GM12878 (cell line): ENCODE measurements around the gene OSBPL3. TPM values are rescaled to one million over a fixed set of nuclear protein-coding genes. Genes with fewer than 3 reads are reported as not detected.

Experiments used
- ATAC-seq: fragments of 200-7000 bp; cut with Tn5 transposase; 3 replicates; pipeline ENCODE4 v1.9.1; 2020; ENCODE audit warnings: mild to moderate bottlenecking, moderate library complexity
- BruUV-seq: library from RNA; stranded (reverse); fragments of 400-500 nt; replicated peaks from 2 replicates; lab custom pipeline; 2021; lab: Mats Ljungman, UMichigan
- CTCF ChIA-PET: fragments of 300-600 bp; sonication (Branson Sonifier 250); formaldehyde crosslinking; extraction: SDS; loops from one replicate; lab custom pipeline; 2021; ENCODE audit warnings: inconsistent platforms; lab: Yijun Ruan, JAX
- POLR2A ChIA-PET: fragments of 350-600 bp; formaldehyde crosslinking; extraction: SDS; loops from one replicate; lab custom pipeline; 2021; ENCODE audit warnings: inconsistent platforms; lab: Charles Lee
- RAD21 ChIA-PET: fragments of 300-600 bp; sonication (Branson Sonifier 250); formaldehyde crosslinking; loops from one replicate; lab custom pipeline; 2023; ENCODE audit warnings: antibody characterized with exemption; ENCODE audit not compliant: unreplicated experiment; lab: Charles Lee
- SMC1A ChIA-PET: fragments of 300-600 bp; sonication (Branson Sonifier 250); formaldehyde crosslinking; loops from one replicate; lab custom pipeline; 2023; ENCODE audit not compliant: unreplicated experiment, uncharacterized antibody; lab: Charles Lee
- DNase-seq: peaks from one replicate; pipeline ENCODE4 v3.0.0-alpha.2; 2011; ENCODE audit warnings: low read depth, low spot score
- FAIRE-seq: peaks from 3 replicates; lab custom pipeline; 2011; peaks lifted over from hg19 to GRCh38; lab: Jason Lieb, UNC
- H2AFZ ChIP-seq: 2 replicates; pipeline ENCODE4 v1.6.0; 2011; ENCODE audit warnings: low read depth, low read length, control low read depth; ENCODE audit not compliant: control insufficient read depth
- H3K27ac ChIP-seq: 2 replicates; pipeline ENCODE4 v1.5.1; 2011; ENCODE audit warnings: control low read depth; ENCODE audit not compliant: control insufficient read depth, insufficient read depth
- H3K27me3 ChIP-seq, 2 experiments: replicated peaks in 1 of 2; 2 replicates each; pipeline versions ENCODE4 v1.6.0 to v1.6.1; 2011; ENCODE audit warnings: low read length in 1 of 2; ENCODE audit not compliant: control insufficient read depth in 2 of 2, insufficient read depth in 2 of 2
- H3K36me3 ChIP-seq, 2 experiments: 2 replicates each; pipeline ENCODE4 v1.5.1; 2011; ENCODE audit warnings: low read length in 1 of 2; ENCODE audit not compliant: control insufficient read depth in 2 of 2, insufficient read depth in 2 of 2
- H3K4me1 ChIP-seq: 2 replicates; pipeline ENCODE4 v1.6.1; 2011; ENCODE audit warnings: mild to moderate bottlenecking, low read length, moderate library complexity, mixed read lengths; ENCODE audit not compliant: control insufficient read depth, insufficient read depth
- H3K4me2 ChIP-seq: 2 replicates; pipeline ENCODE4 v1.6.0; 2011; ENCODE audit warnings: control low read depth; ENCODE audit not compliant: control insufficient read depth, insufficient read depth
- H3K4me3 ChIP-seq: fragments of 200-600 bp; sonication (generic); 2 replicates; pipeline ENCODE4 v1.5.1; 2016
- H3K79me2 ChIP-seq: 2 replicates; pipeline ENCODE4 v1.6.0; 2011; ENCODE audit warnings: low read length; ENCODE audit not compliant: control insufficient read depth, insufficient read depth
- H3K9ac ChIP-seq: 2 replicates; pipeline ENCODE4 v1.8.0; 2011; ENCODE audit warnings: low read length, control low read depth, mixed read lengths; ENCODE audit not compliant: control insufficient read depth, insufficient read depth
- H3K9me3 ChIP-seq: replicated peaks from 3 replicates; pipeline ENCODE4 v1.5.1; 2011; ENCODE audit warnings: mild to moderate bottlenecking, low read length; ENCODE audit not compliant: control insufficient read depth, insufficient read depth
- H4K20me1 ChIP-seq: 2 replicates; pipeline ENCODE4 v1.6.0; 2011; ENCODE audit not compliant: control insufficient read depth, insufficient read depth
- CHD1 ChIP-seq: IDR thresholded peaks from 2 replicates; pipeline ENCODE4 v1.6.1; 2012; ENCODE audit warnings: low read depth, low read length, improper control_type of control experiment
- CREM ChIP-seq: IDR thresholded peaks from 2 replicates; pipeline ENCODE4 v1.6.1; 2014; ENCODE audit warnings: antibody characterized with exemption, low read depth
- EP300 ChIP-seq, 2 experiments: fragments of 150-350 bp in 1 of 2; IDR thresholded peaks; 2 replicates each; pipeline ENCODE4 v1.6.1; 2011 to 2012; ENCODE audit warnings: low read depth in 2 of 2, low read length in 2 of 2, borderline replicate concordance in 1 of 2, improper control_type of control experiment in 1 of 2, inconsistent platforms in 1 of 2; ENCODE audit not compliant: control insufficient read depth in 1 of 2
- GATAD2B ChIP-seq: fragments of 450-650 bp; conservative IDR thresholded peaks from 2 replicates; pipeline ENCODE4 v1.6.1; 2017; ENCODE audit warnings: low read depth, mild to moderate bottlenecking, moderate library complexity
- IKZF1 ChIP-seq: fragments of 450-650 bp; conservative IDR thresholded peaks from 2 replicates; pipeline ENCODE4 v1.6.1; 2017; ENCODE audit warnings: antibody characterized with exemption, mild to moderate bottlenecking
- IRF4 ChIP-seq: IDR thresholded peaks from 2 replicates; pipeline ENCODE4 v1.6.1; 2011; ENCODE audit warnings: low read depth, low read length
- JUND ChIP-seq: IDR thresholded peaks from 2 replicates; pipeline ENCODE4 v1.6.1; 2012; ENCODE audit warnings: low read depth, mild to moderate bottlenecking, low read length, improper control_type of control experiment, moderate library complexity
- MTA3 ChIP-seq: IDR thresholded peaks from 2 replicates; pipeline ENCODE4 v1.6.1; 2012; ENCODE audit warnings: low read length, inconsistent platforms, borderline replicate concordance
- NBN ChIP-seq: fragments of 450-650 bp; IDR thresholded peaks from 2 replicates; pipeline ENCODE4 v1.6.1; 2016
- PAX5 ChIP-seq: IDR thresholded peaks from 2 replicates; pipeline ENCODE4 v1.6.1; 2011; ENCODE audit warnings: low read depth, low read length, borderline replicate concordance
- PAX8 ChIP-seq: fragments of 450-650 bp; IDR thresholded peaks from 2 replicates; pipeline ENCODE4 v1.6.1; 2017; ENCODE audit warnings: mild to moderate bottlenecking, moderate library complexity
- POLR2A ChIP-seq: IDR thresholded peaks from 2 replicates; pipeline ENCODE4 v1.6.1; 2011; ENCODE audit warnings: low read depth, mild to moderate bottlenecking, low read length
- SMAD5 ChIP-seq: IDR thresholded peaks from 2 replicates; pipeline ENCODE4 v1.6.1; 2016; ENCODE audit warnings: antibody characterized with exemption, low read depth
- SMARCA5 ChIP-seq: fragments of 450-650 bp; IDR thresholded peaks from 2 replicates; pipeline ENCODE4 v1.6.1; 2017; ENCODE audit warnings: mild to moderate bottlenecking
- SMC3 ChIP-seq: IDR thresholded peaks from 2 replicates; pipeline ENCODE4 v1.6.1; 2011; ENCODE audit warnings: low read length, improper control_type of control experiment, borderline replicate concordance
- SUPT20H ChIP-seq: IDR thresholded peaks from 2 replicates; pipeline ENCODE4 v1.6.1; 2011; ENCODE audit warnings: low read depth, mild to moderate bottlenecking, low read length, moderate library complexity, borderline replicate concordance; ENCODE audit not compliant: control insufficient read depth
- WGBS: methylation state at CpG from one replicate; pipeline ENCODE4 v1.1.6; 2016; ENCODE audit warnings: low lambda C conversion rate; ENCODE audit not compliant: insufficient replicate concordance, insufficient coverage; ENCODE audit errors: missing lambda C conversion rate; 5-methylcytosine and 5-hydroxymethylcytosine counted together
- in situ Hi-C: fragments of 300-500 bp; cut with MboI; formaldehyde crosslinking; loops from 9 replicates; pipeline ENCODE4 v1.14.3; 2018; ENCODE audit warnings: mixed read lengths
- intact Hi-C: fragments of 100-400 bp; cut with micrococcal nuclease; formaldehyde crosslinking; loops from one replicate; pipeline ENCODE4 v1.14.2; 2022; ENCODE audit not compliant: unreplicated experiment
- polyA plus RNA-seq, 11 experiments: library from polyadenylated mRNA; depleted of rRNA in 4 of 11; unstranded in 6 of 11; stranded (reverse) in 5 of 11; fragments of >200 nt; fragmentation: Nextera tagmentation in 4 of 11; fragmentation: Illumina TruSeq in 1 of 11; extraction: Ambion mirVana in 4 of 11; extraction: Trizol in 1 of 11; gene quantifications; 1 replicate in 1 of 11; 2 replicates in 10 of 11; pipeline versions ENCODE4 v1.2.1 to v1.2.3, GENCODE V29; 2011 to 2016; ENCODE audit warnings: inconsistent platforms in 2 of 11, missing spikeins in 2 of 11, low read depth in 1 of 11
- total RNA-seq, 4 experiments: library from RNA; depleted of rRNA in 3 of 4; stranded (reverse); fragments of >200 nt in 3 of 4; fragmentation: Illumina TruSeq in 1 of 4; extraction: Trizol in 1 of 4; gene quantifications; 2 replicates each; pipeline versions ENCODE4 v1.2.1 to v1.2.3, GENCODE V29; 2013 to 2021
- TF ChIP-seq, protein P1 (sequence below): fragments of 450-650 bp; IDR thresholded peaks from 2 replicates; pipeline ENCODE4 v1.6.1; 2017; ENCODE audit warnings: mild to moderate bottlenecking, low read depth, inconsistent platforms; ENCODE audit not compliant: poor library complexity, severe bottlenecking
- TF ChIP-seq, protein P2 (sequence below), 3 experiments: IDR thresholded peaks in 2 of 3; conservative IDR thresholded peaks in 1 of 3; 2 replicates each; pipeline ENCODE4 v1.5.1; 2011; ENCODE audit warnings: low read depth in 3 of 3, low read length in 3 of 3, mild to moderate bottlenecking in 3 of 3, control low read depth in 2 of 3, moderate library complexity in 2 of 3, inconsistent platforms in 1 of 3, mixed read lengths in 1 of 3; ENCODE audit not compliant: control insufficient read depth in 2 of 3, insufficient read depth in 1 of 3; ENCODE audit errors: extremely low read depth in 1 of 3
- TF ChIP-seq, protein P3 (sequence below): fragments of 450-650 bp; IDR thresholded peaks from 2 replicates; pipeline ENCODE4 v1.6.1; 2014; ENCODE audit warnings: mild to moderate bottlenecking

The OSBPL3 gene
- total and polyA plus RNA-seq, 10 of the 15 experiments (the other 5 are each of a cell fraction or from before 2014, with no cell fraction given), result 6.1 to 46.6 (median 27.0) TPM

DNA sequence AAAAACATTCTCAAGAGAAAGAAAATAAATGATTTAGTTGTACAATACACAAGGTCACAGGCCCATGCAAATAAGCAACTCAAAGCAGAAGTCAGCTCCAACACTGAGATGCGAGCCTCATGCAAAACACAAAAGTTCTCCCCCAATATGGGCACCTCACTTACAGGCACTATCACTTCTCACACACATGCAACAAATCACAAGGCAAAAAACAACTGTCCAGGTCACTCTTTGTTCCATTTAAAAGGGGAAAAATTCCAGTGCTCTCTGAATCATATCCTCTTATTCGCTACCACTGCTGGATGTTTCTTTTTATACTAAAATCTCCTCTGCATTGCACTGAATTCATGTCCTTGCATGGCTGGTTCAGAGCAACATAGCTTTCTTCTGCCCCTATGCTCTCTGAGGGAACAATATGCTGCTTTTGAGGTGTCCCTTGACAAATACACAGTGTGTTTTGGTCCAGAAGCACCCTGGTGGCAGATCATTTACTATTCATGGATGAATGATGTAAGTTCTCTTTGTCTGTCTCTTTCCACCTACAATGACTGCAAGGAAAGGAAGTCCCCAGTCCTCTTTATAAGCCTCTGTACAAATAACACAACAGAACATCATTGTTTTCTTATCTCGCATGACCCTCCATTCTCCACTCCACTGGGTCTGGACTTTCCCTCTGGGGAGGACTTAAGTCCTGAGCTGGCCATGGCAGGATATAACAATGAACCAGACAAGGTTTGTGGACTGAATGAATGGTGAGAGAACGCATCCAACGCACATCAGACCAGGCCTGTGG is 137.3 kb downstream of the OSBPL3 start:
- peak; percentile 86 for ATAC-seq
- 20% methylated on average over 5 of the region's 5 CpGs for WGBS
- 0 out of 2 replicates have a peak, but pooled peaks have one; percentile 52 for TF ChIP-seq IRF4
- TF ChIP-seq PAX5, result no peak
- no peak for TF ChIP-seq PAX8
- no peak for TF ChIP-seq SUPT20H
- no peak for TF ChIP-seq POLR2A
- TF ChIP-seq, protein P1, sequence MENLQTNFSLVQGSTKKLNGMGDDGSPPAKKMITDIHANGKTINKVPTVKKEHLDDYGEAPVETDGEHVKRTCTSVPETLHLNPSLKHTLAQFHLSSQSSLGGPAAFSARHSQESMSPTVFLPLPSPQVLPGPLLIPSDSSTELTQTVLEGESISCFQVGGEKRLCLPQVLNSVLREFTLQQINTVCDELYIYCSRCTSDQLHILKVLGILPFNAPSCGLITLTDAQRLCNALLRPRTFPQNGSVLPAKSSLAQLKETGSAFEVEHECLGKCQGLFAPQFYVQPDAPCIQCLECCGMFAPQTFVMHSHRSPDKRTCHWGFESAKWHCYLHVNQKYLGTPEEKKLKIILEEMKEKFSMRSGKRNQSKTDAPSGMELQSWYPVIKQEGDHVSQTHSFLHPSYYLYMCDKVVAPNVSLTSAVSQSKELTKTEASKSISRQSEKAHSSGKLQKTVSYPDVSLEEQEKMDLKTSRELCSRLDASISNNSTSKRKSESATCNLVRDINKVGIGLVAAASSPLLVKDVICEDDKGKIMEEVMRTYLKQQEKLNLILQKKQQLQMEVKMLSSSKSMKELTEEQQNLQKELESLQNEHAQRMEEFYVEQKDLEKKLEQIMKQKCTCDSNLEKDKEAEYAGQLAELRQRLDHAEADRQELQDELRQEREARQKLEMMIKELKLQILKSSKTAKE, result no peak
- TF ChIP-seq NBN, result no peak
- no peak for TF ChIP-seq SMAD5
- TF ChIP-seq CHD1, result no peak
- TF ChIP-seq MTA3, result no peak
- 0 out of 2 replicates have a peak, but pooled peaks have one; percentile 15 for TF ChIP-seq IKZF1
- TF ChIP-seq SMC3, result peak; percentile 15; the same call in 1 of the 2 replicates
- TF ChIP-seq GATAD2B, result no peak
- no peak; the same call in none of the 2 replicates for TF ChIP-seq CREM
- TF ChIP-seq SMARCA5, result 0 out of 2 replicates have a peak, but pooled peaks have one; percentile 30
- TF ChIP-seq JUND, result no peak
- TF ChIP-seq EP300 (IDR thresholded peaks at IDR 0.05; ENCODE audit: borderline replicate concordance in 1 of 2, control insufficient read depth in 1 of 2, low read depth in 2 of 2, low read length in 2 of 2), result peak; percentile 37 to 72; a peak in 2 of 4 replicates
- TF ChIP-seq, protein P2, sequence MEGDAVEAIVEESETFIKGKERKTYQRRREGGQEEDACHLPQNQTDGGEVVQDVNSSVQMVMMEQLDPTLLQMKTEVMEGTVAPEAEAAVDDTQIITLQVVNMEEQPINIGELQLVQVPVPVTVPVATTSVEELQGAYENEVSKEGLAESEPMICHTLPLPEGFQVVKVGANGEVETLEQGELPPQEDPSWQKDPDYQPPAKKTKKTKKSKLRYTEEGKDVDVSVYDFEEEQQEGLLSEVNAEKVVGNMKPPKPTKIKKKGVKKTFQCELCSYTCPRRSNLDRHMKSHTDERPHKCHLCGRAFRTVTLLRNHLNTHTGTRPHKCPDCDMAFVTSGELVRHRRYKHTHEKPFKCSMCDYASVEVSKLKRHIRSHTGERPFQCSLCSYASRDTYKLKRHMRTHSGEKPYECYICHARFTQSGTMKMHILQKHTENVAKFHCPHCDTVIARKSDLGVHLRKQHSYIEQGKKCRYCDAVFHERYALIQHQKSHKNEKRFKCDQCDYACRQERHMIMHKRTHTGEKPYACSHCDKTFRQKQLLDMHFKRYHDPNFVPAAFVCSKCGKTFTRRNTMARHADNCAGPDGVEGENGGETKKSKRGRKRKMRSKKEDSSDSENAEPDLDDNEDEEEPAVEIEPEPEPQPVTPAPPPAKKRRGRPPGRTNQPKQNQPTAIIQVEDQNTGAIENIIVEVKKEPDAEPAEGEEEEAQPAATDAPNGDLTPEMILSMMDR (IDR thresholded peaks at IDR 0.05 in 2 of 3, conservative IDR thresholded peaks at IDR 0.05 in 1 of 3; ENCODE audit: control insufficient read depth in 2 of 3, extremely low read depth in 1 of 3, insufficient read depth in 1 of 3, low read depth in 3 of 3, low read length in 3 of 3), result no peak
- TF ChIP-seq, protein P3, sequence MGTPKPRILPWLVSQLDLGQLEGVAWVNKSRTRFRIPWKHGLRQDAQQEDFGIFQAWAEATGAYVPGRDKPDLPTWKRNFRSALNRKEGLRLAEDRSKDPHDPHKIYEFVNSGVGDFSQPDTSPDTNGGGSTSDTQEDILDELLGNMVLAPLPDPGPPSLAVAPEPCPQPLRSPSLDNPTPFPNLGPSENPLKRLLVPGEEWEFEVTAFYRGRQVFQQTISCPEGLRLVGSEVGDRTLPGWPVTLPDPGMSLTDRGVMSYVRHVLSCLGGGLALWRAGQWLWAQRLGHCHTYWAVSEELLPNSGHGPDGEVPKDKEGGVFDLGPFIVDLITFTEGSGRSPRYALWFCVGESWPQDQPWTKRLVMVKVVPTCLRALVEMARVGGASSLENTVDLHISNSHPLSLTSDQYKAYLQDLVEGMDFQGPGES, result no peak

More for the DNA sequence above, 137.3 kb downstream of the OSBPL3 start:
- Histone ChIP-seq H3K27me3 (no peaks in the 10 kb centered on the region), H3K36me3 (peaks cover 0 to 2% of the 10 kb centered on the region in 2 experiments; a peak in 2 of 4 replicates), H3K4me1 (peaks cover 20% of the 10 kb centered on the region), H3K79me2 (no peaks in the 10 kb centered on the region), H2AFZ (no peak overlapping the region; the same call in 1 of the 2 replicates), H3K27ac (peak overlapping the region; percentile 64; the same call in 1 of the 2 replicates), H3K9ac (no peak overlapping the region), H3K4me2 (peak overlapping the region; percentile 60; the same call in 1 of the 2 replicates), H3K4me3 (no peak overlapping the region), H3K9me3 (no peaks in the 10 kb centered on the region), H4K20me1 (no peaks in the 10 kb centered on the region)
- no TSS peak for BruUV-seq
- intact Hi-C loops (loop anchor here (1.0 to 2.0 kb wide), 2 partner anchors 21 to 124 kb away; no protein-coding TSS in a partner anchor), in situ Hi-C loops (no loop called here)
- RAD21 ChIA-PET, result interaction anchor here (0.6 to 3.2 kb wide), 9 partner anchors 8 to 248 kb away, joined by 3 to 24 read pairs (median 4); partner anchors contain the start of gene OSBPL3
- POLR2A ChIA-PET, result interaction anchor here (0.8 to 1.4 kb wide), 4 partner anchors 15 to 137 kb away, joined by 3 to 5 read pairs (median 3); partner anchors contain the start of gene OSBPL3
- SMC1A ChIA-PET, result interaction anchor here (0.6 to 4.3 kb wide), 18 partner anchors 9 to 125 kb away, joined by 3 to 20 read pairs (median 4); no protein-coding TSS in a partner anchor
- DNase-seq (no peak), FAIRE-seq (peak; percentile 88)
- CTCF ChIA-PET, result interaction anchor here (0.7 to 1.9 kb wide), 8 partner anchors 17 to 251 kb away, joined by 3 to 6 read pairs (median 4); no protein-coding TSS in a partner anchor
